ENCODE data around the gene SRSF7.

GRCh38 chr2:38706846-38707345 lies 44.3 kb downstream of the SRSF7 start:
- no peak for TF ChIP-seq EZH2phosphoT487 (IDR thresholded peaks at IDR 0.05; ENCODE audit: borderline replicate concordance, low read length)
- TF ChIP-seq CTCF (IDR thresholded peaks at IDR 0.05; ENCODE audit: low read depth, low read length, poor library complexity, severe bottlenecking): no peak

All from DOHH2 (cell line).